ENCODE measurements around the gene USP32. TPM values are rescaled to one million over a fixed set of nuclear protein-coding genes. Genes with fewer than 3 reads are reported as not detected.

The USP32 gene
- total RNA-seq, 2 experiments from 2014 or later = 26.5 TPM

DNA sequence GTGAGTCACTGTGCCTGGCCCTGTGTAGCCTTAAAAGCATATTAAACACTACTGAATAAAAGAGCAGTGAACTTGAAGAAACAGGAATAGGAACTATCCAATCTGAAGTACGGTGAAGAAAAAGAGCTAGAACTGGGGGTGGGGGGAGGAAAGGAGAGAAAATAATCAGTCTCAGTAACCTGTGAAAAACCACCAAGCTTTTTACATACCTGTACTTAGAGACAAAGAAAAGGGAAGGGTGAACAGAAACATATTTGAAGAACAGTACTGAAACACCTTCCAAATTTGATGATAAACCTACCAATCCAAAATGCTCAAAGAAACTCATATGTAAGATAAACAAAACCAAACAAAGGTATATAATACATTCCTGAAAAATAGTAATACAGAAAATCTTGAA, 77.5 kb downstream of the USP32 start:
- intact Hi-C loops (cut with micrococcal nuclease) = no loop called here
- Mint-ChIP-seq H3K9me3 (peaks cover 1% of the 10 kb centered on the region), H3K36me3 (ENCODE audit: low read depth) (peaks cover 8% of the 10 kb centered on the region), H3K27ac (no peak overlapping the region), H3K27me3 (no peaks in the 10 kb centered on the region), H3K4me3 (no peak overlapping the region), H3K4me1 (ENCODE audit: low read depth) (peaks cover 14% of the 10 kb centered on the region)
- DNase-seq = no peak
- ATAC-seq = no peak
- ChIA-PET CTCF (no interaction called here), POLR2A (no interaction called here)
- TF ChIP-seq, protein P1, sequence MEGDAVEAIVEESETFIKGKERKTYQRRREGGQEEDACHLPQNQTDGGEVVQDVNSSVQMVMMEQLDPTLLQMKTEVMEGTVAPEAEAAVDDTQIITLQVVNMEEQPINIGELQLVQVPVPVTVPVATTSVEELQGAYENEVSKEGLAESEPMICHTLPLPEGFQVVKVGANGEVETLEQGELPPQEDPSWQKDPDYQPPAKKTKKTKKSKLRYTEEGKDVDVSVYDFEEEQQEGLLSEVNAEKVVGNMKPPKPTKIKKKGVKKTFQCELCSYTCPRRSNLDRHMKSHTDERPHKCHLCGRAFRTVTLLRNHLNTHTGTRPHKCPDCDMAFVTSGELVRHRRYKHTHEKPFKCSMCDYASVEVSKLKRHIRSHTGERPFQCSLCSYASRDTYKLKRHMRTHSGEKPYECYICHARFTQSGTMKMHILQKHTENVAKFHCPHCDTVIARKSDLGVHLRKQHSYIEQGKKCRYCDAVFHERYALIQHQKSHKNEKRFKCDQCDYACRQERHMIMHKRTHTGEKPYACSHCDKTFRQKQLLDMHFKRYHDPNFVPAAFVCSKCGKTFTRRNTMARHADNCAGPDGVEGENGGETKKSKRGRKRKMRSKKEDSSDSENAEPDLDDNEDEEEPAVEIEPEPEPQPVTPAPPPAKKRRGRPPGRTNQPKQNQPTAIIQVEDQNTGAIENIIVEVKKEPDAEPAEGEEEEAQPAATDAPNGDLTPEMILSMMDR (IDR thresholded peaks at IDR 0.05) = no peak

DNA sequence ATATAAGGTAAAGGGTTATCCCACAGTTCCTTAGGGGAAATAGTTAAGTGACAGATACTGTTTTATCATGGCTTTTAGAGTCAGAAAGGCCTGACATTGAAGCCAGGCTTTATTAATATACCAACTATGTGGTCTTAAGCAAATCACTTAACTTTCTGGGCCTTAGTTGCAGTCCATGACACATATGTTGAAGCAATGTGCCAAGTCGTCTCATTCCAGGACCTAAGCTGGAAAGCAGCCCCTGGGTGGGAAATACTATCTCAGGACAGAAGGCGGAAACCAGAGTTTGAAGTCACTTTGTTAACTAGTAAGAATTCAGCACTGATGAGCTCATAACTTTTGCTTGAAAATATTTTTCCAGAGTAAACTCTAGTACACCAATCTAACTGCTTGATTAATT, 80.0 kb downstream of the USP32 start:
- no peak overlapping the region for H3K27ac Mint-ChIP-seq
- ATAC-seq = no peak
- no peak overlapping the region for H3K4me3 Mint-ChIP-seq
- intact Hi-C loops (cut with micrococcal nuclease) = no loop called here
- peaks cover 1% of the 10 kb centered on the region for H3K9me3 Mint-ChIP-seq
- no peaks in the 10 kb centered on the region for H3K27me3 Mint-ChIP-seq
- peaks cover 12% of the 10 kb centered on the region for H3K36me3 Mint-ChIP-seq (ENCODE audit: low read depth)
- CTCF ChIA-PET = no interaction called here
- no peak for DNase-seq
- TF ChIP-seq, protein P1 (IDR thresholded peaks at IDR 0.05) = no peak
- peaks cover 14% of the 10 kb centered on the region for H3K4me1 Mint-ChIP-seq (ENCODE audit: low read depth)
- POLR2A ChIA-PET = interaction anchor here (1.2 kb wide), 1 partner anchor 93 kb away, joined by 3 read pairs; no protein-coding TSS in a partner anchor

DNA sequence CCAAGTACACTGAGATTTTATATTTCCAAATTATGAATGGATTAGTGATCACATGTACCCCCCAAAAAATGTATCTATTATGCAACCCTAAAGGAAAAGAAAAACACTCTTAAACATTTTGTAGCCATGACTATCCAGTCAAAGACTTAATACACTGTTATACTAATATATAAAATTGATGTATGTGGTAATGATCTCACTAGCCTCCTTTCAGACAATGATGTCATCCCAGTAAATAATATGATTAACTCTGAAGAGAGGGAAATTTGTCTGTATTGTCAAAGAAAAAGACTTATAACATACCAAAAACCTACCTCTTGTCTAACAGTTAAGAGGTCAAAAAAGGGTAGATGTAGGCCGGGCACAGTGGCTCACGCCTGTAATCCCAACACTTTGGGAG, 80.7 kb downstream of the USP32 start:
- H3K27me3 Mint-ChIP-seq = no peaks in the 10 kb centered on the region
- intact Hi-C loops (cut with micrococcal nuclease) = no loop called here
- H3K4me1 Mint-ChIP-seq (ENCODE audit: low read depth) = peaks cover 12% of the 10 kb centered on the region
- H3K36me3 Mint-ChIP-seq (ENCODE audit: low read depth) = peaks cover 9% of the 10 kb centered on the region
- TF ChIP-seq, protein P1 (IDR thresholded peaks at IDR 0.05) = no peak
- no peak overlapping the region for H3K4me3 Mint-ChIP-seq
- DNase-seq = no peak
- no peak for ATAC-seq
- ChIA-PET CTCF (no interaction called here), POLR2A (no interaction called here)
- H3K9me3 Mint-ChIP-seq = peaks cover 1% of the 10 kb centered on the region
- no peak overlapping the region for H3K27ac Mint-ChIP-seq

DNA sequence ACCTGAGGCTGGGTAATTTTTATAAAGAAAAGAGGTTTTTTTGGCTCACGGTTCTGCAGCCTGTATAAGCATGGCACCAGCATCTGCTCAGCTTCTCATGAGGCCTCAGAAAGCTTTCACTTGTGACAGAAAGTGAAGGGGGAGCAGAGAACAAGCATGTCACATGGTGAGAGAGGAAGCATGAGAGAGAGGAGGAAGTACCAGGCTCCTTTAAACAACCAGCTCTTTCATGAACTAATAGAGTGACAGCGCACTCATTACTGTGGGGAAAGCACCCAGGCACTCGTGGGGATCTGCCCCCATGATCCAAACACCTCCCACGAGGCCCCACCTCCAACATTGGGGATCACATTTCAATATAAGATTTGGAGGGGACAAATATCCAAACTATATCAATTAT, 86.8 kb downstream of the USP32 start:
- ChIA-PET CTCF (interaction anchor here (0.5 kb wide), 1 partner anchor 494 kb away, joined by 3 read pairs; no protein-coding TSS in a partner anchor), POLR2A (no interaction called here)
- Mint-ChIP-seq H3K27ac (peak overlapping the region; percentile 58), H3K9me3 (no peaks in the 10 kb centered on the region), H3K36me3 (ENCODE audit: low read depth) (peaks cover 9% of the 10 kb centered on the region), H3K4me1 (ENCODE audit: low read depth) (peaks cover 22% of the 10 kb centered on the region), H3K4me3 (peak overlapping the region; percentile 34), H3K27me3 (no peaks in the 10 kb centered on the region)
- DNase-seq (peak; percentile 48), ATAC-seq (peak; percentile 98)
- TF ChIP-seq, protein P1 (IDR thresholded peaks at IDR 0.05) = no peak
- intact Hi-C loops (cut with micrococcal nuclease) = no loop called here

DNA sequence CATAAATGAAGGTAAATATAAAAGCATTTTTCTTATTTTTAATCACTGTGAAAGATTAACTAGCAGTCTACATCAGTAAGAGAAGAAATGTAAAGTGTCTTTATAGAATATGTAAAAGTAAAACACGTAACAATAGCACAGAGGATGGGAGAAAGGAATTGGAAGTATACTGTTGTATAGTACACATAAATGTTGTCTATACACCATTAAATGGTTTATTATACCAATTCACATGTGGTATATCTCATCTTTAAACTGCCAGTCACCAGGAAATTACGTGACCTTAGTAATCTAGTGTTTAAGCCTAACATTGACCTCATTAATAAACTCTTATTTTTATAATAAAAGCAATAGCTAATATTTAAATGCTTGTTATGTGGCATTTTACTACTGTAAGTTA, 87.4 kb downstream of the USP32 start:
- intact Hi-C loops (cut with micrococcal nuclease) = no loop called here
- TF ChIP-seq, protein P1 (IDR thresholded peaks at IDR 0.05) = no peak
- Mint-ChIP-seq H3K9me3 (no peaks in the 10 kb centered on the region), H3K4me3 (no peak overlapping the region), H3K27me3 (no peaks in the 10 kb centered on the region), H3K36me3 (ENCODE audit: low read depth) (peaks cover 9% of the 10 kb centered on the region), H3K4me1 (ENCODE audit: low read depth) (peaks cover 22% of the 10 kb centered on the region), H3K27ac (no peak overlapping the region)
- DNase-seq (no peak), ATAC-seq (no peak)
- ChIA-PET POLR2A (no interaction called here), CTCF (interaction anchor here (0.5 kb wide), 1 partner anchor 493 kb away, joined by 3 read pairs; no protein-coding TSS in a partner anchor)

All from activated CD8-positive, alpha-beta T cell treated with anti-CD3 and anti-CD28 coated beads for 36 hours (primary cell).